Measurements from ENCODE around the gene GNA14. TPM values are rescaled to one million over a fixed set of nuclear protein-coding genes. Genes with fewer than 3 reads are reported as not detected.
"Not testable (repeated sequence)": the region's sequence is repeated elsewhere in the genome, so short reads cannot be mapped to it uniquely, and the experiment has no call there.

GNA14 gene
- total and polyA plus RNA-seq, 2 experiments from 2014 or later, result 3.9 to 10.5 TPM

GRCh38 chr9:77697238-77697984 lies 49.3 kb upstream of the GNA14 start (continued):
- no peak for TF ChIP-seq ZNF462 (CRISPR knock-in tag; IDR thresholded peaks at IDR 0.05)
- TF ChIP-seq ZNF331 (CRISPR knock-in tag; IDR thresholded peaks at IDR 0.05; ENCODE audit: low read depth), result no peak
- no peak for TF ChIP-seq EZH2phosphoT487 (IDR thresholded peaks at IDR 0.05; ENCODE audit: unreplicated experiment)
- TF ChIP-seq ETS1 (IDR thresholded peaks at IDR 0.05), result no peak
- TF ChIP-seq CREB1 (CRISPR knock-in tag; IDR thresholded peaks at IDR 0.05; ENCODE audit: low read depth), result no peak

GRCh38 chr9:77690723-77691122 lies 42.6 kb upstream of the GNA14 start:
- not testable (repeated sequence) for H3K27me3 ChIP-seq (ENCODE audit: insufficient read depth); H4K20me1 ChIP-seq (replicated peaks; ENCODE audit: insufficient read depth); H3K36me3 ChIP-seq (ENCODE audit: insufficient read depth); H3K79me2 ChIP-seq (replicated peaks; ENCODE audit: insufficient read depth); ATAC-seq; H3K27me3 Mint-ChIP-seq (ENCODE audit: insufficient read depth, low read depth, poor library complexity); H3K4me1 ChIP-seq (ENCODE audit: insufficient read depth); H3K9me2 ChIP-seq (ENCODE audit: insufficient read depth); H3F3A ChIP-seq (replicated peaks; ENCODE audit: low read depth); H3K4me1 Mint-ChIP-seq; H3K4me3 Mint-ChIP-seq; H3K4me2 ChIP-seq; H3K27ac Mint-ChIP-seq; H3K4me3 ChIP-seq; H3K27ac ChIP-seq (ENCODE audit: low read depth); H2AFZ ChIP-seq
- Mint-ChIP-seq H3K9me3 (peaks cover 22% of the 10 kb centered on the region), H3K36me3 (ENCODE audit: low read depth) (peaks cover 13% of the 10 kb centered on the region)
- peak; percentile 20 for DNase-seq (ENCODE audit: low spot score)
- peak; percentile 27 to 57; a peak in 2 of 4 replicates for TF ChIP-seq CTCF (conservative IDR thresholded peaks at IDR 0.05; ENCODE audit: low read depth in 2 of 2)

GRCh38 chr9:77690119-77690518 lies 42.0 kb upstream of the GNA14 start:
- H3K4me1 Mint-ChIP-seq; H3K27me3 ChIP-seq (ENCODE audit: insufficient read depth); H3K36me3 ChIP-seq (ENCODE audit: insufficient read depth); DNase-seq (ENCODE audit: low spot score); ATAC-seq; H3K4me2 ChIP-seq; H3K79me2 ChIP-seq (replicated peaks; ENCODE audit: insufficient read depth); H3K27me3 Mint-ChIP-seq (ENCODE audit: insufficient read depth, low read depth, poor library complexity); H3K9me2 ChIP-seq (ENCODE audit: insufficient read depth); H3F3A ChIP-seq (replicated peaks; ENCODE audit: low read depth); H4K20me1 ChIP-seq (replicated peaks; ENCODE audit: insufficient read depth); H3K4me3 ChIP-seq; H3K4me3 Mint-ChIP-seq; H3K27ac Mint-ChIP-seq; H3K27ac ChIP-seq (ENCODE audit: low read depth); H3K4me1 ChIP-seq (ENCODE audit: insufficient read depth); H2AFZ ChIP-seq: not testable (repeated sequence)
- peaks cover 13% of the 10 kb centered on the region for H3K36me3 Mint-ChIP-seq (ENCODE audit: low read depth)
- peaks cover 22% of the 10 kb centered on the region for H3K9me3 Mint-ChIP-seq

Measured in GM23338 (cell line).